Mucosa of descending colon (tissue), 3 donors: ENCODE measurements around the gene EEPD1. TPM values are rescaled to one million over a fixed set of nuclear protein-coding genes. Genes with fewer than 3 reads are reported as not detected.

ENCODE experiments used
- ATAC-seq: fragments of 200-7000 bp; cut with Tn5 transposase; one replicate; pipeline ENCODE4 v1.9.1; 2020; ENCODE audit warnings: mild to moderate bottlenecking, moderate library complexity
- DNase-seq, 3 donors: peaks; one replicate each; pipeline ENCODE4 v3.0.0-alpha.2; 2020
- H3K36me3 ChIP-seq: fragments of 200-600 bp; one replicate; pipeline ENCODE4 v1.8.0; 2021; ENCODE audit warnings: low read depth, mild to moderate bottlenecking
- H3K4me1 ChIP-seq: fragments of 200-600 bp; one replicate; pipeline ENCODE4 v1.8.0; 2021; ENCODE audit warnings: low read depth, mild to moderate bottlenecking
- H3K4me3 ChIP-seq: fragments of 200-600 bp; one replicate; pipeline ENCODE4 v1.8.0; 2021; ENCODE audit warnings: mild to moderate bottlenecking
- H3K9me3 ChIP-seq: fragments of 200-600 bp; one replicate; pipeline ENCODE4 v1.8.0; 2021; ENCODE audit warnings: mild to moderate bottlenecking
- intact Hi-C, 2 donors: fragments of 100-400 bp; cut with DNase I in 1 of 2; cut with micrococcal nuclease in 1 of 2; formaldehyde crosslinking; loops; one replicate each; pipeline versions ENCODE4 v1.11.0 to v1.11.1; 2022; cut with DNase I, micrococcal nuclease
- total RNA-seq, 3 donors: library from RNA; stranded (reverse); fragmentation: NEBNext Ultra II Directional in 2 of 3; extraction: Animal tissue kit (Norgen Biotek cat#: 25700) in 2 of 3; gene quantifications; one replicate each; pipeline versions ENCODE4 v1.2.1 to v1.2.4, GENCODE V29; 2021 to 2023
- TF ChIP-seq, protein P1 (sequence below): fragments of 200-600 bp; IDR thresholded peaks from one replicate; pipeline ENCODE4 v1.8.0; 2022; ENCODE audit warnings: antibody characterized with exemption, mild to moderate bottlenecking
- donor health status: DM: no; HTN: no; CAD: no; lungs with moderate emphysema.
- donor health status: DM: no; HTN: no; CAD: no.
- donor health status: DM: no; HTN: yes; CAD: no.

Gene EEPD1
- total RNA-seq, 3 donors from 2014 or later = 9.9 to 16.8 (median 16.3) TPM

GRCh38 chr7:36348771-36349170, 195.7 kb downstream of the EEPD1 start:
- H3K36me3 ChIP-seq = no peaks in the 10 kb centered on the region
- no peak overlapping the region for H3K4me3 ChIP-seq
- ATAC-seq (no peak), DNase-seq (no peak)
- no peaks in the 10 kb centered on the region for H3K4me1 ChIP-seq
- TF ChIP-seq, protein P1, sequence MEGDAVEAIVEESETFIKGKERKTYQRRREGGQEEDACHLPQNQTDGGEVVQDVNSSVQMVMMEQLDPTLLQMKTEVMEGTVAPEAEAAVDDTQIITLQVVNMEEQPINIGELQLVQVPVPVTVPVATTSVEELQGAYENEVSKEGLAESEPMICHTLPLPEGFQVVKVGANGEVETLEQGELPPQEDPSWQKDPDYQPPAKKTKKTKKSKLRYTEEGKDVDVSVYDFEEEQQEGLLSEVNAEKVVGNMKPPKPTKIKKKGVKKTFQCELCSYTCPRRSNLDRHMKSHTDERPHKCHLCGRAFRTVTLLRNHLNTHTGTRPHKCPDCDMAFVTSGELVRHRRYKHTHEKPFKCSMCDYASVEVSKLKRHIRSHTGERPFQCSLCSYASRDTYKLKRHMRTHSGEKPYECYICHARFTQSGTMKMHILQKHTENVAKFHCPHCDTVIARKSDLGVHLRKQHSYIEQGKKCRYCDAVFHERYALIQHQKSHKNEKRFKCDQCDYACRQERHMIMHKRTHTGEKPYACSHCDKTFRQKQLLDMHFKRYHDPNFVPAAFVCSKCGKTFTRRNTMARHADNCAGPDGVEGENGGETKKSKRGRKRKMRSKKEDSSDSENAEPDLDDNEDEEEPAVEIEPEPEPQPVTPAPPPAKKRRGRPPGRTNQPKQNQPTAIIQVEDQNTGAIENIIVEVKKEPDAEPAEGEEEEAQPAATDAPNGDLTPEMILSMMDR = no peak
- intact Hi-C loops = no loop called here
- H3K9me3 ChIP-seq = no peaks in the 10 kb centered on the region

- TF ChIP-seq, protein P1 = no peak
- ATAC-seq (no peak), DNase-seq (no peak)
- intact Hi-C loops = no loop called here
- H3K9me3 ChIP-seq = no peaks in the 10 kb centered on the region
- H3K4me3 ChIP-seq = no peak overlapping the region
- H3K4me1 ChIP-seq = no peaks in the 10 kb centered on the region
- H3K36me3 ChIP-seq = no peaks in the 10 kb centered on the region
These were observed 196.6 kb downstream of the EEPD1 start for GRCh38 chr7:36349626-36350025.

Other genes with a start within 250 kb of the EEPD1 start
- 10 to 100 TPM in 1 of 3 donors, 1 to 10 TPM in 2; 3.8 to 23.7 (median 6.4) TPM for gene ANLN, start 236.6 kb downstream of the EEPD1 start, total RNA-seq